Measurements from ENCODE around the gene CYP26B1. TPM values are rescaled to one million over a fixed set of nuclear protein-coding genes. Genes with fewer than 3 reads are reported as not detected.

The CYP26B1 gene
- total and polyA plus RNA-seq, 2 of the 8 experiments (the other 6 are each of a cell fraction or from before 2014, with no cell fraction given) = 0.06 to 0.69 TPM

GRCh38 chr2:72185206-72185605, 37.5 kb upstream of the CYP26B1 start:
- H3K27ac ChIP-seq (ENCODE audit: low read depth, low read length) = no peak overlapping the region
- no peaks in the 10 kb centered on the region for H4K20me1 ChIP-seq (replicated peaks in 1 of 2; ENCODE audit: control insufficient read depth in 1 of 2, insufficient read depth in 2 of 2, low read length in 2 of 2)
- H3K18ac ChIP-seq (ENCODE audit: extremely low read depth, low read length) = no peak overlapping the region
- H3K4me2 ChIP-seq (ENCODE audit: insufficient read depth in 1 of 2, low read depth in 2 of 2, low read length in 2 of 2) = no peak overlapping the region
- no peak overlapping the region for H4K5ac ChIP-seq (ENCODE audit: insufficient read length, low read depth, low read length)
- H4K91ac ChIP-seq (replicated peaks; ENCODE audit: insufficient read length, low read length) = no peak overlapping the region
- no peak overlapping the region for H2BK12ac ChIP-seq (ENCODE audit: low read depth, low read length)
- no peaks in the 10 kb centered on the region for H3K23me2 ChIP-seq (ENCODE audit: low read depth, low read length)
- no peaks in the 10 kb centered on the region for H3K27me3 ChIP-seq (replicated peaks in 1 of 4; ENCODE audit: control insufficient read depth in 3 of 4, extremely low read depth in 1 of 4, insufficient read depth in 3 of 4, low read length in 3 of 4)
- no peak overlapping the region for H3K23ac ChIP-seq (ENCODE audit: insufficient read length)
- H3K4me1 ChIP-seq (replicated peaks in 1 of 4; ENCODE audit: control insufficient read depth in 3 of 4, insufficient read depth in 4 of 4, low read length in 3 of 4) = no peaks in the 10 kb centered on the region
- no peaks in the 10 kb centered on the region for H3K36me3 ChIP-seq (ENCODE audit: control insufficient read depth in 2 of 4, insufficient read depth in 4 of 4, low read length in 3 of 4)
- H3K9ac ChIP-seq (replicated peaks in 1 of 4; ENCODE audit: extremely low read depth in 1 of 4, low read depth in 3 of 4, low read length in 3 of 4) = no peak overlapping the region
- no peak overlapping the region for H3K56ac ChIP-seq (replicated peaks; ENCODE audit: insufficient read length, low read depth, low read length)
- H4K8ac ChIP-seq (ENCODE audit: extremely low read depth, insufficient read depth, low read length) = no peak overlapping the region
- 100% methylated on average over 1 of the region's 1 CpG; no CpG with 5 or more reads in 1 of the 2 experiments for WGBS, 2 experiments (ENCODE audit: extremely low coverage in 1 of 2, insufficient coverage in 1 of 2, insufficient read length in 1 of 2, insufficient replicate concordance in 2 of 2, low coverage in 1 of 2, low lambda C conversion rate in 2 of 2, missing lambda C conversion rate in 1 of 2)
- no peak overlapping the region for H2BK20ac ChIP-seq (ENCODE audit: low read length)
- H2AK5ac ChIP-seq (ENCODE audit: low read depth, low read length) = no peak overlapping the region
- ChIA-PET CTCF (ENCODE audit: partially characterized antibody) (no interaction called here), POLR2A (ENCODE audit: partially characterized antibody) (no interaction called here)
- no peak for TF ChIP-seq CHD1 (IDR thresholded peaks at IDR 0.05; ENCODE audit: low read depth, low read length)
- no peak for TF ChIP-seq NANOG (IDR thresholded peaks at IDR 0.05; ENCODE audit: insufficient read depth, low read depth, low read length, poor library complexity, severe bottlenecking)
- TF ChIP-seq NRF1 (IDR thresholded peaks at IDR 0.05; ENCODE audit: low read depth, low read length) = no peak
- TF ChIP-seq MAX (IDR thresholded peaks at IDR 0.05) = no peak
- no peak for TF ChIP-seq ATF2 (IDR thresholded peaks at IDR 0.05; ENCODE audit: low read length)
- no peak for TF ChIP-seq RXRA (IDR thresholded peaks at IDR 0.05; ENCODE audit: insufficient read depth, low read depth, low read length)
- TF ChIP-seq SIX5 (IDR thresholded peaks at IDR 0.05; ENCODE audit: low read depth, low read length) = no peak
- TF ChIP-seq RBBP5 (IDR thresholded peaks at IDR 0.05; ENCODE audit: borderline replicate concordance, low read depth, low read length) = no peak
- no peak for TF ChIP-seq SIRT6 (IDR thresholded peaks at IDR 0.05; ENCODE audit: low read length)
- TF ChIP-seq KDM1A (IDR thresholded peaks at IDR 0.05; ENCODE audit: borderline replicate concordance, low read length) = no peak
- no peak for TF ChIP-seq GABPA (IDR thresholded peaks at IDR 0.05; ENCODE audit: borderline replicate concordance, insufficient read depth, low read length)
- TF ChIP-seq JUND (IDR thresholded peaks at IDR 0.05; ENCODE audit: low read length) = no peak
- no peak for TF ChIP-seq KDM5A (IDR thresholded peaks at IDR 0.05; ENCODE audit: low read length)
- no peak for TF ChIP-seq SP2 (IDR thresholded peaks at IDR 0.05; ENCODE audit: low read length)
- no peaks in the 10 kb centered on the region; a peak in 1 of 4 replicates for H3K9me3 ChIP-seq (ENCODE audit: insufficient read depth in 2 of 2, low read depth in 1 of 2, low read length in 1 of 2)
- DNase-seq (ENCODE audit: low read depth in 1 of 2, low spot score in 2 of 2) = no peak
- no peak overlapping the region for H3K14ac ChIP-seq (ENCODE audit: insufficient read length)
- FAIRE-seq = no peak
- no peak overlapping the region for H2BK15ac ChIP-seq (ENCODE audit: low read length)
- H2BK120ac ChIP-seq (replicated peaks; ENCODE audit: low read depth, low read length) = no peak overlapping the region
- no peaks in the 10 kb centered on the region for H3K79me1 ChIP-seq (ENCODE audit: low read depth, low read length)
- H2BK5ac ChIP-seq (ENCODE audit: low read depth, low read length) = no peak overlapping the region
- H3K4me3 ChIP-seq (ENCODE audit: extremely low read depth in 1 of 4, insufficient read depth in 2 of 4, low read depth in 3 of 4, low read length in 4 of 4) = no peak overlapping the region
- H3K79me2 ChIP-seq (ENCODE audit: control insufficient read depth in 1 of 2, insufficient read depth in 2 of 2, low read length in 2 of 2) = no peaks in the 10 kb centered on the region
- no peak overlapping the region for H3K4ac ChIP-seq (replicated peaks; ENCODE audit: insufficient read length, low read depth, low read length)
- no peak overlapping the region for H2AFZ ChIP-seq (ENCODE audit: low read length)

All from H1 (cell line).